Choroid plexus epithelial cell (primary cell): ENCODE measurements around the gene HLCS.
A peak's percentile ranks its signal among the peaks of the same experiment; 100 is the strongest.

Experiments
- DNase-seq: peaks from one replicate; pipeline ENCODE4 v3.0.0-alpha.2; 2010; ENCODE audit warnings: low read depth
- H3K4me3 ChIP-seq: 2 replicates; pipeline ENCODE4 v1.5.1; 2011; ENCODE audit warnings: low read depth, mild to moderate bottlenecking, control low read depth, low read length, moderate library complexity
- CTCF ChIP-seq: conservative IDR thresholded peaks from 2 replicates; pipeline ENCODE4 v1.5.1; 2011; ENCODE audit warnings: low read depth, mild to moderate bottlenecking, control low read depth, inconsistent platforms, low read length, moderate library complexity

HLCS gene

GRCh38 chr21:36980280-36981048 lies 14.0 kb upstream of the HLCS start:
- H3K4me3 ChIP-seq = peak overlapping the region; percentile 61
- TF ChIP-seq CTCF = no peak
- peak; percentile 31 for DNase-seq

GRCh38 chr21:36976882-36977651 lies 10.6 kb upstream of the HLCS start:
- TF ChIP-seq CTCF = peak; percentile 81
- peak; percentile 89 for DNase-seq
- no peak overlapping the region for H3K4me3 ChIP-seq

GRCh38 chr21:36976228-36976861 lies 9.9 kb upstream of the HLCS start:
- no peak for TF ChIP-seq CTCF
- no peak overlapping the region for H3K4me3 ChIP-seq
- DNase-seq = peak; percentile 22

- H3K4me3 ChIP-seq = no peak overlapping the region
- no peak for DNase-seq
- TF ChIP-seq CTCF = no peak
These were observed 8.4 kb upstream of the HLCS start for GRCh38 chr21:36974851-36975192.

GRCh38 chr21:36973986-36974850 lies 7.7 kb upstream of the HLCS start:
- no peak for DNase-seq
- TF ChIP-seq CTCF = no peak
- H3K4me3 ChIP-seq = no peak overlapping the region

GRCh38 chr21:36968976-36969375 lies 2.5 kb upstream of the HLCS start:
- no peak for DNase-seq
- TF ChIP-seq CTCF = no peak

More at GRCh38 chr21:36968976-36969375, 2.5 kb upstream of the HLCS start:
- no peak overlapping the region for H3K4me3 ChIP-seq
